ENCODE measurements around the gene CDHR3. TPM values are rescaled to one million over a fixed set of nuclear protein-coding genes. Genes with fewer than 3 reads are reported as not detected.
A peak's percentile ranks its signal among the peaks of the same experiment; 100 is the strongest.

Gene CDHR3
- total and polyA plus RNA-seq, 2 of the 8 experiments (the other 6 are each of a cell fraction or from before 2014, with no cell fraction given), result 6.4 to 6.8 TPM

DNA sequence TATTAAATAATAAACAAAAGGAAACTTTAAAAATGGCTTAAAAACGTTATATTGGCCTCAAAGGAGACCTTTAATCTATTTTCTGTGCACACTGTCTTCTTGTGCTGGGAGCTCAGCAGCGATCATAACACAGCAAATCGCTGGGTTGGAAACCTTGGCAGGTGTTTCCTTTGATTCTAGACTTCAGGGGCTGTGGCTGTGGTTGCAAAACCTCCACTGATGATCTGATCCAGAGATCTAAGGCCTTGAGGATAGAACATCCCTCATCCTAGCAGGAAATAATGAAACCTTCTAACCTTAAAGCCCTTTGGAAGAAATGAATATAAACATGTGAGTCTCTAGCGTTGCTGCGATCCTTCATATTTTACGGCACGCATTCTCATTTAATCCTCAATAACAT lies 29.8 kb downstream of the CDHR3 start:
- no peak overlapping the region for H4K5ac ChIP-seq (ENCODE audit: insufficient read length, low read depth, low read length)
- no peak overlapping the region for H3K9ac ChIP-seq (replicated peaks in 1 of 4; ENCODE audit: extremely low read depth in 1 of 4, low read depth in 3 of 4, low read length in 3 of 4)
- H3K23me2 ChIP-seq (ENCODE audit: low read depth, low read length), result no peaks in the 10 kb centered on the region
- H3K9me3 ChIP-seq (ENCODE audit: insufficient read depth in 2 of 2, low read depth in 1 of 2, low read length in 1 of 2), result no peaks in the 10 kb centered on the region
- H3K4me2 ChIP-seq (ENCODE audit: insufficient read depth in 1 of 2, low read depth in 2 of 2, low read length in 2 of 2), result no peak overlapping the region
- no peak overlapping the region for H2BK120ac ChIP-seq (replicated peaks; ENCODE audit: low read depth, low read length)
- H2BK5ac ChIP-seq (ENCODE audit: low read depth, low read length), result no peak overlapping the region
- H4K20me1 ChIP-seq (replicated peaks in 1 of 2; ENCODE audit: control insufficient read depth in 1 of 2, insufficient read depth in 2 of 2, low read length in 2 of 2), result no peaks in the 10 kb centered on the region
- no peak overlapping the region for H2AFZ ChIP-seq (ENCODE audit: low read length)
- H3K4me3 ChIP-seq (ENCODE audit: extremely low read depth in 1 of 4, insufficient read depth in 2 of 4, low read depth in 3 of 4, low read length in 4 of 4), result no peak overlapping the region
- no peak overlapping the region for H3K23ac ChIP-seq (ENCODE audit: insufficient read length)
- H2BK12ac ChIP-seq (ENCODE audit: low read depth, low read length), result no peak overlapping the region
- no peak overlapping the region for H3K56ac ChIP-seq (replicated peaks; ENCODE audit: insufficient read length, low read depth, low read length)
- no peak overlapping the region for H4K8ac ChIP-seq (ENCODE audit: extremely low read depth, insufficient read depth, low read length)
- H3K79me1 ChIP-seq (ENCODE audit: low read depth, low read length), result no peaks in the 10 kb centered on the region
- FAIRE-seq, result no peak
- DNase-seq (ENCODE audit: low read depth in 1 of 2, low spot score in 2 of 2), result no peak
- H3K4ac ChIP-seq (replicated peaks; ENCODE audit: insufficient read length, low read depth, low read length), result no peak overlapping the region
- 0 out of 2 replicates have a peak overlapping the region, but pooled peaks have one; percentile 27 for H2BK20ac ChIP-seq (ENCODE audit: low read length)
- no peaks in the 10 kb centered on the region for H3K79me2 ChIP-seq (ENCODE audit: control insufficient read depth in 1 of 2, insufficient read depth in 2 of 2, low read length in 2 of 2)
- H3K18ac ChIP-seq (ENCODE audit: extremely low read depth, low read length), result no peak overlapping the region
- no peak overlapping the region for H3K27ac ChIP-seq (ENCODE audit: low read depth, low read length)
- no peak overlapping the region for H4K91ac ChIP-seq (replicated peaks; ENCODE audit: insufficient read length, low read length)
- H3K36me3 ChIP-seq (ENCODE audit: control insufficient read depth in 2 of 4, insufficient read depth in 4 of 4, low read length in 3 of 4), result no peaks in the 10 kb centered on the region
- ChIA-PET POLR2A (ENCODE audit: partially characterized antibody) (interaction anchor here (1.2 kb wide), 1 partner anchor 10 kb away, joined by 3 read pairs; no protein-coding TSS in a partner anchor), CTCF (ENCODE audit: partially characterized antibody) (interaction anchor here (1.1 to 2.7 kb wide), 8 partner anchors 8 to 173 kb away, joined by 3 to 17 read pairs (median 4); no protein-coding TSS in a partner anchor)
- H2BK15ac ChIP-seq (ENCODE audit: low read length), result no peak overlapping the region
- H3K4me1 ChIP-seq (replicated peaks in 1 of 4; ENCODE audit: control insufficient read depth in 3 of 4, insufficient read depth in 4 of 4, low read length in 3 of 4), result peaks cover 11 to 28% (median 24%) of the 10 kb centered on the region in 4 experiments; a peak in 6 of 7 replicates
- H3K27me3 ChIP-seq (replicated peaks in 1 of 4; ENCODE audit: control insufficient read depth in 3 of 4, extremely low read depth in 1 of 4, insufficient read depth in 3 of 4, low read length in 3 of 4), result no peaks in the 10 kb centered on the region; a peak in 1 of 7 replicates
- no peak overlapping the region for H3K14ac ChIP-seq (ENCODE audit: insufficient read length)
- no peak overlapping the region for H2AK5ac ChIP-seq (ENCODE audit: low read depth, low read length)
- WGBS, 2 experiments (ENCODE audit: extremely low coverage in 1 of 2, insufficient coverage in 1 of 2, insufficient read length in 1 of 2, insufficient replicate concordance in 2 of 2, low coverage in 1 of 2, low lambda C conversion rate in 2 of 2, missing lambda C conversion rate in 1 of 2), result 89% methylated on average over 7 of the region's 7 CpGs; no CpG with 5 or more reads in 1 of the 2 experiments
- TF ChIP-seq, protein P1, sequence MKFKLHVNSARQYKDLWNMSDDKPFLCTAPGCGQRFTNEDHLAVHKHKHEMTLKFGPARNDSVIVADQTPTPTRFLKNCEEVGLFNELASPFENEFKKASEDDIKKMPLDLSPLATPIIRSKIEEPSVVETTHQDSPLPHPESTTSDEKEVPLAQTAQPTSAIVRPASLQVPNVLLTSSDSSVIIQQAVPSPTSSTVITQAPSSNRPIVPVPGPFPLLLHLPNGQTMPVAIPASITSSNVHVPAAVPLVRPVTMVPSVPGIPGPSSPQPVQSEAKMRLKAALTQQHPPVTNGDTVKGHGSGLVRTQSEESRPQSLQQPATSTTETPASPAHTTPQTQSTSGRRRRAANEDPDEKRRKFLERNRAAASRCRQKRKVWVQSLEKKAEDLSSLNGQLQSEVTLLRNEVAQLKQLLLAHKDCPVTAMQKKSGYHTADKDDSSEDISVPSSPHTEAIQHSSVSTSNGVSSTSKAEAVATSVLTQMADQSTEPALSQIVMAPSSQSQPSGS (IDR thresholded peaks at IDR 0.05; ENCODE audit: low read length), result no peak
- no peak for TF ChIP-seq TAF7 (optimal IDR thresholded peaks at IDR 0.05; ENCODE audit: borderline replicate concordance, low read depth, low read length)
- TF ChIP-seq, protein P2, sequence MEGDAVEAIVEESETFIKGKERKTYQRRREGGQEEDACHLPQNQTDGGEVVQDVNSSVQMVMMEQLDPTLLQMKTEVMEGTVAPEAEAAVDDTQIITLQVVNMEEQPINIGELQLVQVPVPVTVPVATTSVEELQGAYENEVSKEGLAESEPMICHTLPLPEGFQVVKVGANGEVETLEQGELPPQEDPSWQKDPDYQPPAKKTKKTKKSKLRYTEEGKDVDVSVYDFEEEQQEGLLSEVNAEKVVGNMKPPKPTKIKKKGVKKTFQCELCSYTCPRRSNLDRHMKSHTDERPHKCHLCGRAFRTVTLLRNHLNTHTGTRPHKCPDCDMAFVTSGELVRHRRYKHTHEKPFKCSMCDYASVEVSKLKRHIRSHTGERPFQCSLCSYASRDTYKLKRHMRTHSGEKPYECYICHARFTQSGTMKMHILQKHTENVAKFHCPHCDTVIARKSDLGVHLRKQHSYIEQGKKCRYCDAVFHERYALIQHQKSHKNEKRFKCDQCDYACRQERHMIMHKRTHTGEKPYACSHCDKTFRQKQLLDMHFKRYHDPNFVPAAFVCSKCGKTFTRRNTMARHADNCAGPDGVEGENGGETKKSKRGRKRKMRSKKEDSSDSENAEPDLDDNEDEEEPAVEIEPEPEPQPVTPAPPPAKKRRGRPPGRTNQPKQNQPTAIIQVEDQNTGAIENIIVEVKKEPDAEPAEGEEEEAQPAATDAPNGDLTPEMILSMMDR (IDR thresholded peaks at IDR 0.05; ENCODE audit: control extremely low read depth in 1 of 3, insufficient read depth in 1 of 3, low read depth in 1 of 3, low read length in 3 of 3), result no peak
- no peak for TF ChIP-seq CTBP2 (IDR thresholded peaks at IDR 0.05; ENCODE audit: borderline replicate concordance, insufficient read depth, insufficient read length, low read length)
- TF ChIP-seq GTF2F1 (IDR thresholded peaks at IDR 0.05; ENCODE audit: borderline replicate concordance, low read depth, low read length), result no peak
- no peak for TF ChIP-seq CHD1 (IDR thresholded peaks at IDR 0.05; ENCODE audit: low read depth, low read length)
- TF ChIP-seq, protein P3, sequence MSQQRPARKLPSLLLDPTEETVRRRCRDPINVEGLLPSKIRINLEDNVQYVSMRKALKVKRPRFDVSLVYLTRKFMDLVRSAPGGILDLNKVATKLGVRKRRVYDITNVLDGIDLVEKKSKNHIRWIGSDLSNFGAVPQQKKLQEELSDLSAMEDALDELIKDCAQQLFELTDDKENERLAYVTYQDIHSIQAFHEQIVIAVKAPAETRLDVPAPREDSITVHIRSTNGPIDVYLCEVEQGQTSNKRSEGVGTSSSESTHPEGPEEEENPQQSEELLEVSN (IDR thresholded peaks at IDR 0.05), result no peak
- no peak for TF ChIP-seq SP1 (IDR thresholded peaks at IDR 0.05; ENCODE audit: low read depth, low read length)
- TF ChIP-seq SP2 (IDR thresholded peaks at IDR 0.05; ENCODE audit: low read length), result no peak
